ENCODE measurements around the gene WT1. TPM values are rescaled to one million over a fixed set of nuclear protein-coding genes. Genes with fewer than 3 reads are reported as not detected.

The WT1 gene
- total RNA-seq, 4 donors from 2014 or later: not detected

GRCh38 chr11:32395127-32395526, 40.2 kb downstream of the WT1 start:
- H3K4me3 ChIP-seq: no peak overlapping the region
- no peak overlapping the region for H3K27ac ChIP-seq
- TF ChIP-seq EP300 (IDR thresholded peaks at IDR 0.05) (no peak), POLR2A (IDR thresholded peaks at IDR 0.05) (no peak), POLR2AphosphoS5 (IDR thresholded peaks at IDR 0.05) (no peak), CTCF (IDR thresholded peaks at IDR 0.05) (no peak)
- DNase-seq (ENCODE audit: low spot score in 2 of 2): no peak
- no peaks in the 10 kb centered on the region for H3K4me1 ChIP-seq
- 39% methylated on average over 4 of the region's 4 CpGs for WGBS
- peaks cover 20% of the 10 kb centered on the region for H3K27me3 ChIP-seq
- H3K9me3 ChIP-seq: no peaks in the 10 kb centered on the region
- H3K36me3 ChIP-seq: no peaks in the 10 kb centered on the region

GRCh38 chr11:32392840-32393239, 42.5 kb downstream of the WT1 start:
- 70% methylated on average over 2 of the region's 2 CpGs for WGBS
- no peak overlapping the region for H3K27ac ChIP-seq
- peaks cover 11% of the 10 kb centered on the region for H3K27me3 ChIP-seq
- no peak for TF ChIP-seq POLR2AphosphoS5 (IDR thresholded peaks at IDR 0.05)
- no peak for TF ChIP-seq POLR2A (IDR thresholded peaks at IDR 0.05)
- TF ChIP-seq CTCF (IDR thresholded peaks at IDR 0.05): no peak
- TF ChIP-seq EP300 (IDR thresholded peaks at IDR 0.05): no peak
- no peak overlapping the region for H3K4me3 ChIP-seq
- no peaks in the 10 kb centered on the region for H3K9me3 ChIP-seq
- H3K4me1 ChIP-seq: no peaks in the 10 kb centered on the region
- no peak for DNase-seq (ENCODE audit: low spot score in 2 of 2)
- no peaks in the 10 kb centered on the region for H3K36me3 ChIP-seq

- peaks cover 11% of the 10 kb centered on the region for H3K27me3 ChIP-seq
- no peaks in the 10 kb centered on the region for H3K9me3 ChIP-seq
- no peak for DNase-seq (ENCODE audit: low spot score in 2 of 2)
- H3K4me1 ChIP-seq: no peaks in the 10 kb centered on the region
- WGBS: 85% methylated on average over 8 of the region's 8 CpGs
- no peak overlapping the region for H3K27ac ChIP-seq
- no peaks in the 10 kb centered on the region for H3K36me3 ChIP-seq
- H3K4me3 ChIP-seq: no peak overlapping the region
- TF ChIP-seq CTCF (IDR thresholded peaks at IDR 0.05): no peak
Measured at GRCh38 chr11:32391956-32392553, 43.3 kb downstream of the WT1 start.

- no peak for TF ChIP-seq CTCF (IDR thresholded peaks at IDR 0.05)
- TF ChIP-seq POLR2AphosphoS5 (IDR thresholded peaks at IDR 0.05): no peak
- TF ChIP-seq EP300 (IDR thresholded peaks at IDR 0.05): no peak
- TF ChIP-seq POLR2A (IDR thresholded peaks at IDR 0.05): no peak
- Histone ChIP-seq H3K27me3 (peaks cover 11% of the 10 kb centered on the region), H3K9me3 (no peaks in the 10 kb centered on the region), H3K27ac (no peak overlapping the region), H3K4me1 (no peaks in the 10 kb centered on the region), H3K4me3 (no peak overlapping the region), H3K36me3 (no peaks in the 10 kb centered on the region)
- 90% methylated on average over 3 of the region's 3 CpGs for WGBS
- no peak for DNase-seq (ENCODE audit: low spot score in 2 of 2)
Measured at GRCh38 chr11:32391479-32391878, 43.9 kb downstream of the WT1 start.

GRCh38 chr11:32390712-32391111, 44.6 kb downstream of the WT1 start:
- H3K27ac ChIP-seq: no peak overlapping the region
- no peak for TF ChIP-seq POLR2AphosphoS5 (IDR thresholded peaks at IDR 0.05)
- TF ChIP-seq POLR2A (IDR thresholded peaks at IDR 0.05): no peak
- no peak for TF ChIP-seq CTCF (IDR thresholded peaks at IDR 0.05)
- no peak for TF ChIP-seq EP300 (IDR thresholded peaks at IDR 0.05)
- H3K4me3 ChIP-seq: no peak overlapping the region
- no peak for DNase-seq (ENCODE audit: low spot score in 2 of 2)
- no peaks in the 10 kb centered on the region for H3K4me1 ChIP-seq
- H3K36me3 ChIP-seq: no peaks in the 10 kb centered on the region
- H3K27me3 ChIP-seq: peaks cover 8% of the 10 kb centered on the region
- no peaks in the 10 kb centered on the region for H3K9me3 ChIP-seq
- WGBS: 100% methylated on average over 1 of the region's 1 CpG
